Rectal smooth muscle tissue (tissue), 1 donor: ENCODE data around the gene OCIAD1.
"Not testable (repeated sequence)": the region's sequence is repeated elsewhere in the genome, so short reads cannot be mapped to it uniquely, and the experiment has no call there.

ENCODE experiments used
- H3K27ac ChIP-seq: one replicate; pipeline ENCODE4 v1.7.0; 2013; ENCODE audit warnings: low read depth, low read length, inconsistent platforms
- H3K27me3 ChIP-seq: one replicate; pipeline ENCODE4 v1.7.0; 2013; ENCODE audit warnings: low read length; ENCODE audit not compliant: control insufficient read depth, insufficient read depth
- H3K36me3 ChIP-seq: one replicate; pipeline ENCODE4 v1.7.0; 2013; ENCODE audit warnings: low read length; ENCODE audit not compliant: control insufficient read depth, insufficient read depth
- H3K4me1 ChIP-seq: one replicate; pipeline ENCODE4 v1.7.0; 2013; ENCODE audit warnings: low read length; ENCODE audit not compliant: control insufficient read depth, insufficient read depth
- H3K4me3 ChIP-seq: one replicate; pipeline ENCODE4 v1.7.0; 2013; ENCODE audit warnings: low read length
- H3K9ac ChIP-seq: one replicate; pipeline ENCODE4 v1.7.0; 2013; ENCODE audit warnings: low read length

OCIAD1 gene

GRCh38 chr4:48832571-48832970 lies 1.7 kb downstream of the OCIAD1 start:
- H3K4me3 ChIP-seq = no peak overlapping the region
- H3K27ac ChIP-seq = no peak overlapping the region
- H3K27me3 ChIP-seq = no peaks in the 10 kb centered on the region
- no peak overlapping the region for H3K9ac ChIP-seq
- peaks cover 8% of the 10 kb centered on the region for H3K36me3 ChIP-seq
- peaks cover 14% of the 10 kb centered on the region for H3K4me1 ChIP-seq

GRCh38 chr4:48836658-48837057 lies 5.8 kb downstream of the OCIAD1 start:
- Histone ChIP-seq H3K27me3 (no peaks in the 10 kb centered on the region), H3K4me1 (peaks cover 12% of the 10 kb centered on the region), H3K9ac (no peak overlapping the region), H3K36me3 (peaks cover 13% of the 10 kb centered on the region), H3K27ac (no peak overlapping the region), H3K4me3 (no peak overlapping the region)

GRCh38 chr4:48841045-48841827 lies 10.3 kb downstream of the OCIAD1 start:
- Histone ChIP-seq H3K36me3 (peaks cover 13% of the 10 kb centered on the region), H3K4me1 (no peaks in the 10 kb centered on the region), H3K27me3 (no peaks in the 10 kb centered on the region), H3K4me3 (no peak overlapping the region), H3K27ac (no peak overlapping the region), H3K9ac (no peak overlapping the region)

- Histone ChIP-seq H3K27me3 (no peaks in the 10 kb centered on the region), H3K4me1 (no peaks in the 10 kb centered on the region), H3K9ac (no peak overlapping the region), H3K27ac (no peak overlapping the region), H3K4me3 (no peak overlapping the region), H3K36me3 (peaks cover 8% of the 10 kb centered on the region)
These were observed 14.0 kb downstream of the OCIAD1 start for GRCh38 chr4:48844843-48845242.

- H3K36me3 ChIP-seq, H3K4me1 ChIP-seq, H3K27me3 ChIP-seq, H3K27ac ChIP-seq, H3K4me3 ChIP-seq, H3K9ac ChIP-seq: not testable (repeated sequence)
These were observed 17.9 kb downstream of the OCIAD1 start for GRCh38 chr4:48848799-48849198.

GRCh38 chr4:48851651-48852050 lies 20.8 kb downstream of the OCIAD1 start:
- Histone ChIP-seq H3K4me3 (no peak overlapping the region), H3K36me3 (no peaks in the 10 kb centered on the region), H3K27me3 (no peaks in the 10 kb centered on the region), H3K27ac (no peak overlapping the region), H3K4me1 (no peaks in the 10 kb centered on the region), H3K9ac (no peak overlapping the region)

GRCh38 chr4:48853604-48854394 lies 22.9 kb downstream of the OCIAD1 start:
- Histone ChIP-seq H3K4me3 (no peak overlapping the region), H3K36me3 (peaks cover 5% of the 10 kb centered on the region), H3K4me1 (no peaks in the 10 kb centered on the region)

GRCh38 chr4:48854395-48854683 lies 23.5 kb downstream of the OCIAD1 start:
- Histone ChIP-seq H3K4me3 (no peak overlapping the region), H3K27me3 (no peaks in the 10 kb centered on the region), H3K4me1 (no peaks in the 10 kb centered on the region), H3K36me3 (peaks cover 5% of the 10 kb centered on the region), H3K27ac (no peak overlapping the region), H3K9ac (no peak overlapping the region)

More at GRCh38 chr4:48853604-48854394, 22.9 kb downstream of the OCIAD1 start:
- H3K27ac ChIP-seq = no peak overlapping the region
- no peaks in the 10 kb centered on the region for H3K27me3 ChIP-seq
- no peak overlapping the region for H3K9ac ChIP-seq

- Histone ChIP-seq H3K36me3 (peaks cover 5% of the 10 kb centered on the region), H3K9ac (no peak overlapping the region), H3K27me3 (no peaks in the 10 kb centered on the region), H3K4me3 (no peak overlapping the region), H3K4me1 (no peaks in the 10 kb centered on the region), H3K27ac (no peak overlapping the region)
These were observed 24.1 kb downstream of the OCIAD1 start for GRCh38 chr4:48854982-48855381.

GRCh38 chr4:48858130-48858529 lies 27.2 kb downstream of the OCIAD1 start:
- H3K27ac ChIP-seq = no peak overlapping the region
- H3K9ac ChIP-seq = no peak overlapping the region
- H3K36me3 ChIP-seq = peaks cover 5% of the 10 kb centered on the region
- H3K4me3 ChIP-seq = no peak overlapping the region
- no peaks in the 10 kb centered on the region for H3K27me3 ChIP-seq
- H3K4me1 ChIP-seq = no peaks in the 10 kb centered on the region

- no peak overlapping the region for H3K9ac ChIP-seq
- no peak overlapping the region for H3K4me3 ChIP-seq
- H3K4me1 ChIP-seq = no peaks in the 10 kb centered on the region
- H3K36me3 ChIP-seq = peaks cover 5% of the 10 kb centered on the region
- H3K27ac ChIP-seq = no peak overlapping the region
- H3K27me3 ChIP-seq = no peaks in the 10 kb centered on the region
These were observed 31.1 kb downstream of the OCIAD1 start for GRCh38 chr4:48862038-48862437.

- Histone ChIP-seq H3K36me3 (peaks cover 3% of the 10 kb centered on the region), H3K4me1 (no peaks in the 10 kb centered on the region), H3K9ac (no peak overlapping the region), H3K27me3 (no peaks in the 10 kb centered on the region), H3K4me3 (no peak overlapping the region), H3K27ac (no peak overlapping the region)
These were observed 31.8 kb downstream of the OCIAD1 start for GRCh38 chr4:48862661-48863060.

- no peaks in the 10 kb centered on the region for H3K4me1 ChIP-seq
- H3K27me3 ChIP-seq = no peaks in the 10 kb centered on the region
- no peak overlapping the region for H3K9ac ChIP-seq
- H3K27ac ChIP-seq = no peak overlapping the region
- no peak overlapping the region for H3K4me3 ChIP-seq
- H3K36me3 ChIP-seq = no peaks in the 10 kb centered on the region
These were observed 32.8 kb downstream of the OCIAD1 start for GRCh38 chr4:48863728-48864127.
